H9 (cell line): ENCODE results near the gene TMEM255A. TPM values are rescaled to one million over a fixed set of nuclear protein-coding genes. Genes with fewer than 3 reads are reported as not detected.

Source experiments
- DNase-seq: peaks from one replicate; pipeline ENCODE4 v3.0.0-alpha.2; 2017
- H2AFZ ChIP-seq: one replicate; pipeline ENCODE4 v1.6.1; 2013; ENCODE audit warnings: mild to moderate bottlenecking, low read length, control low read depth, moderate library complexity
- H2AK5ac ChIP-seq: 2 replicates; pipeline ENCODE4 v1.6.1; 2013; ENCODE audit warnings: low read length, control low read depth, mixed read lengths; ENCODE audit not compliant: insufficient read length
- H2BK120ac ChIP-seq: one replicate; pipeline ENCODE4 v1.6.1; 2013; ENCODE audit warnings: low read depth, mild to moderate bottlenecking, low read length, control low read depth, inconsistent platforms; ENCODE audit not compliant: poor library complexity, severe bottlenecking
- H2BK12ac ChIP-seq: 2 replicates; pipeline ENCODE4 v1.6.1; 2013; ENCODE audit warnings: low read length, control low read depth, mixed read lengths, low read depth; ENCODE audit not compliant: insufficient read length
- H2BK15ac ChIP-seq: 2 replicates; pipeline ENCODE4 v1.6.1; 2013; ENCODE audit warnings: low read depth, low read length, control low read depth
- H2BK20ac ChIP-seq: one replicate; pipeline ENCODE4 v1.6.1; 2013; ENCODE audit warnings: low read depth, mild to moderate bottlenecking, low read length, control low read depth, inconsistent platforms; ENCODE audit not compliant: poor library complexity, severe bottlenecking
- H2BK5ac ChIP-seq: 2 replicates; pipeline ENCODE4 v1.6.1; 2013; ENCODE audit warnings: low read length, control low read depth, mixed read lengths; ENCODE audit not compliant: insufficient read length
- H3K14ac ChIP-seq: 2 replicates; pipeline ENCODE4 v1.6.1; 2013; ENCODE audit warnings: low read length, control low read depth; ENCODE audit not compliant: insufficient read depth
- H3K18ac ChIP-seq: 2 replicates; pipeline ENCODE4 v1.6.1; 2013; ENCODE audit warnings: low read depth, mild to moderate bottlenecking, mixed read lengths, low read length, control low read depth; ENCODE audit not compliant: insufficient read length
- H3K23ac ChIP-seq: 2 replicates; pipeline ENCODE4 v1.6.1; 2013; ENCODE audit warnings: low read length, control low read depth, mixed read lengths, low read depth; ENCODE audit not compliant: insufficient read length
- H3K23me2 ChIP-seq: 2 replicates; pipeline ENCODE4 v1.6.1; 2013; ENCODE audit warnings: low read depth, mild to moderate bottlenecking, mixed read lengths, low read length, control low read depth; ENCODE audit not compliant: insufficient read length, poor library complexity, severe bottlenecking
- H3K27ac ChIP-seq: 2 replicates; pipeline ENCODE4 v1.5.1; 2013; ENCODE audit warnings: low read length, control low read depth, mixed read lengths, low read depth; ENCODE audit not compliant: insufficient read length
- H3K27me3 ChIP-seq: 2 replicates; pipeline ENCODE4 v1.6.1; 2013; ENCODE audit warnings: low read length, control low read depth, inconsistent platforms; ENCODE audit not compliant: insufficient read depth
- H3K4ac ChIP-seq: 2 replicates; pipeline ENCODE4 v1.6.1; 2013; ENCODE audit warnings: low read depth, mild to moderate bottlenecking, control low read depth, inconsistent platforms, low read length, moderate library complexity
- H3K4me1 ChIP-seq: 2 replicates; pipeline ENCODE4 v1.6.1; 2013; ENCODE audit warnings: low read length, control low read depth, inconsistent platforms; ENCODE audit not compliant: insufficient read depth
- H3K4me2 ChIP-seq: 2 replicates; pipeline ENCODE4 v1.6.1; 2013; ENCODE audit warnings: low read length, control low read depth, mixed read lengths; ENCODE audit not compliant: insufficient read length, insufficient read depth
- H3K56ac ChIP-seq: 2 replicates; pipeline ENCODE4 v1.6.1; 2013; ENCODE audit warnings: low read depth, mild to moderate bottlenecking, mixed read lengths, low read length, control low read depth; ENCODE audit not compliant: insufficient read length
- H3K79me1 ChIP-seq: 2 replicates; pipeline ENCODE4 v1.6.1; 2013; ENCODE audit warnings: low read depth, mild to moderate bottlenecking, moderate library complexity, low read length, control low read depth, inconsistent platforms; ENCODE audit not compliant: insufficient read depth, poor library complexity, severe bottlenecking
- H3K79me2 ChIP-seq: 2 replicates; pipeline ENCODE4 v1.6.1; 2013; ENCODE audit warnings: low read length, control low read depth, inconsistent platforms; ENCODE audit not compliant: insufficient read depth
- H3K9ac ChIP-seq: 2 replicates; pipeline ENCODE4 v1.6.1; 2013; ENCODE audit warnings: low read length, control low read depth, mixed read lengths; ENCODE audit not compliant: insufficient read length; ENCODE audit errors: extremely low read depth
- H3K9me3 ChIP-seq: one replicate; pipeline ENCODE4 v1.6.1; 2013; ENCODE audit warnings: low read depth, low read length, inconsistent platforms; ENCODE audit not compliant: control insufficient read depth
- H3T11ph ChIP-seq: one replicate; pipeline ENCODE4 v1.6.1; 2013; ENCODE audit warnings: mild to moderate bottlenecking, low read length, control low read depth, inconsistent platforms
- H4K20me1 ChIP-seq: one replicate; pipeline ENCODE4 v1.6.1; 2013; ENCODE audit not compliant: control insufficient read depth, insufficient read length, insufficient read depth
- H4K5ac ChIP-seq: 2 replicates; pipeline ENCODE4 v1.6.1; 2013; ENCODE audit warnings: low read depth, mild to moderate bottlenecking, mixed read lengths, low read length, control low read depth; ENCODE audit not compliant: insufficient read length
- H4K8ac ChIP-seq: replicated peaks from 2 replicates; pipeline ENCODE4 v1.6.1; 2013; ENCODE audit warnings: low read length, control low read depth, mixed read lengths, low read depth; ENCODE audit not compliant: insufficient read length
- H4K91ac ChIP-seq: 2 replicates; pipeline ENCODE4 v1.6.1; 2013; ENCODE audit warnings: low read depth, mild to moderate bottlenecking, moderate library complexity, mixed read lengths, low read length, control low read depth; ENCODE audit not compliant: insufficient read length
- H3K27ac Mint-ChIP-seq, 3 experiments: 2 replicates in 2 of 3; 3 replicates in 1 of 3; pipeline ENCODE4 v1.8.0; 2020 to 2021; ENCODE audit warnings: mixed read lengths in 3 of 3, mild to moderate bottlenecking in 1 of 3, moderate library complexity in 1 of 3
- H3K27me3 Mint-ChIP-seq: 2 replicates; pipeline ENCODE4 v1.8.0; 2021; ENCODE audit warnings: low read depth, mild to moderate bottlenecking, moderate library complexity, mixed read lengths
- H3K36me3 Mint-ChIP-seq, 3 experiments: 2 replicates in 2 of 3; 3 replicates in 1 of 3; pipeline ENCODE4 v1.8.0; 2020 to 2021; ENCODE audit warnings: low read depth in 3 of 3, mixed read lengths in 3 of 3; ENCODE audit not compliant: insufficient read depth in 1 of 3
- H3K4me1 Mint-ChIP-seq, 2 experiments: 2 replicates each; pipeline ENCODE4 v1.8.0; 2020; ENCODE audit warnings: mixed read lengths in 2 of 2
- H3K4me3 Mint-ChIP-seq, 2 experiments: 2 replicates in 1 of 2; 3 replicates in 1 of 2; pipeline ENCODE4 v1.8.0; 2020 to 2021; ENCODE audit warnings: mild to moderate bottlenecking in 2 of 2, mixed read lengths in 2 of 2, moderate library complexity in 1 of 2
- H3K9me3 Mint-ChIP-seq, 2 experiments: 2 replicates in 1 of 2; 3 replicates in 1 of 2; pipeline ENCODE4 v1.8.0; 2020; ENCODE audit warnings: mild to moderate bottlenecking in 2 of 2, mixed read lengths in 2 of 2, moderate library complexity in 1 of 2
- WGBS: extraction: QIAGEN DNeasy Blood & Tissue Kit; methylation state at CpG from one replicate; pipeline ENCODE4 v1.1.7; 2013; ENCODE audit warnings: missing lambda C conversion rate, low lambda C conversion rate, mixed read lengths; ENCODE audit not compliant: insufficient read length; ENCODE audit errors: extremely low coverage; 5-methylcytosine and 5-hydroxymethylcytosine counted together
- total RNA-seq: library from RNA; stranded (reverse); gene quantifications from 2 replicates; pipeline ENCODE4 v1.2.1, GENCODE V29; 2021
- TF ChIP-seq, protein P1 (sequence below): fragments of 200-600 bp; sonication (generic); conservative IDR thresholded peaks from 3 replicates; pipeline ENCODE4 v1.8.0; 2021; ENCODE audit warnings: antibody characterized with exemption, mild to moderate bottlenecking

Gene TMEM255A
- total RNA-seq, 1 experiment from 2014 or later, result 0.77 TPM

DNA sequence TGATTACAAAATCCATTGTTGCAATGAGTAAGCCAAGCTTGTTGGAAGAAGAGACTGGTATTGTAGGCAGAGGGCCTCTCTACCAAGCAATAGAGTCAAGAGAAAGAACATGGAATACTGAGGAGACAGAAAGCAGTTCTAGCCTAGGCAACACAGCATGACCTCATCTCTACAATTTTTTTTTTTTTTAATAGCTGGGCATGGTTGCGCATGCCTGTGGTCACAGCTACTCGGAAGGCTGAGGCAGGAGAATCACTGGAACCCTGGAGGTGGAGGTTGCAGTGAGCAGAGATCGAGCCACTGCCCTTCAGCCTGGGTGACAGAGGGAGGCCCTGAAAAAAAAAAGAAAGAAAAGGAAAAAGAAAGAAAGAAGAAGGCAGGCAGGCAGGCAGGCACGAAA is 72.3 kb downstream of the TMEM255A start:
- H3K9ac ChIP-seq, result no peak overlapping the region

More for the DNA sequence above, 72.3 kb downstream of the TMEM255A start:
- Histone ChIP-seq H3K79me2 (no peaks in the 10 kb centered on the region), H2AK5ac (no peak overlapping the region), H3K56ac (no peak overlapping the region), H4K91ac (no peak overlapping the region), H2AFZ (no peak overlapping the region), H2BK12ac (no peak overlapping the region), H3K23ac (no peak overlapping the region), H3K4me2 (no peak overlapping the region), H3K27ac (no peak overlapping the region), H3K4me1 (no peaks in the 10 kb centered on the region), H2BK120ac (no peak overlapping the region), H3K18ac (no peak overlapping the region), H4K5ac (no peak overlapping the region), H2BK20ac (no peak overlapping the region), H4K8ac (no peak overlapping the region), H4K20me1 (no peaks in the 10 kb centered on the region), H3K23me2 (no peaks in the 10 kb centered on the region), H3K27me3 (no peaks in the 10 kb centered on the region), H2BK5ac (no peak overlapping the region), H3K79me1 (no peaks in the 10 kb centered on the region), H2BK15ac (no peak overlapping the region), H3K14ac (no peak overlapping the region), H3T11ph (no peak overlapping the region), H3K9me3 (peaks cover 18% of the 10 kb centered on the region), H3K4ac (no peak overlapping the region)
- no peak for DNase-seq
- H3K36me3 Mint-ChIP-seq, result peaks cover 7 to 15% (median 14%) of the 10 kb centered on the region in 3 experiments
- TF ChIP-seq, protein P1, sequence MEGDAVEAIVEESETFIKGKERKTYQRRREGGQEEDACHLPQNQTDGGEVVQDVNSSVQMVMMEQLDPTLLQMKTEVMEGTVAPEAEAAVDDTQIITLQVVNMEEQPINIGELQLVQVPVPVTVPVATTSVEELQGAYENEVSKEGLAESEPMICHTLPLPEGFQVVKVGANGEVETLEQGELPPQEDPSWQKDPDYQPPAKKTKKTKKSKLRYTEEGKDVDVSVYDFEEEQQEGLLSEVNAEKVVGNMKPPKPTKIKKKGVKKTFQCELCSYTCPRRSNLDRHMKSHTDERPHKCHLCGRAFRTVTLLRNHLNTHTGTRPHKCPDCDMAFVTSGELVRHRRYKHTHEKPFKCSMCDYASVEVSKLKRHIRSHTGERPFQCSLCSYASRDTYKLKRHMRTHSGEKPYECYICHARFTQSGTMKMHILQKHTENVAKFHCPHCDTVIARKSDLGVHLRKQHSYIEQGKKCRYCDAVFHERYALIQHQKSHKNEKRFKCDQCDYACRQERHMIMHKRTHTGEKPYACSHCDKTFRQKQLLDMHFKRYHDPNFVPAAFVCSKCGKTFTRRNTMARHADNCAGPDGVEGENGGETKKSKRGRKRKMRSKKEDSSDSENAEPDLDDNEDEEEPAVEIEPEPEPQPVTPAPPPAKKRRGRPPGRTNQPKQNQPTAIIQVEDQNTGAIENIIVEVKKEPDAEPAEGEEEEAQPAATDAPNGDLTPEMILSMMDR, result no peak
- H3K9me3 Mint-ChIP-seq, result peaks cover 52 to 56% of the 10 kb centered on the region in 2 experiments
- no peak overlapping the region for H3K27ac Mint-ChIP-seq
- no peak overlapping the region for H3K4me3 Mint-ChIP-seq
- no peaks in the 10 kb centered on the region; the same call in 1 of the 2 replicates for H3K27me3 Mint-ChIP-seq
- H3K4me1 Mint-ChIP-seq, result peaks cover 21 to 32% of the 10 kb centered on the region in 2 experiments
- no CpG with 5 or more reads among the region's 4 CpGs for WGBS
